ENCODE data around the gene EIF3D. TPM values are rescaled to one million over a fixed set of nuclear protein-coding genes. Genes with fewer than 3 reads are reported as not detected.

Gene EIF3D
- total and polyA plus RNA-seq, 2 donors = 190 to 227 TPM

DNA sequence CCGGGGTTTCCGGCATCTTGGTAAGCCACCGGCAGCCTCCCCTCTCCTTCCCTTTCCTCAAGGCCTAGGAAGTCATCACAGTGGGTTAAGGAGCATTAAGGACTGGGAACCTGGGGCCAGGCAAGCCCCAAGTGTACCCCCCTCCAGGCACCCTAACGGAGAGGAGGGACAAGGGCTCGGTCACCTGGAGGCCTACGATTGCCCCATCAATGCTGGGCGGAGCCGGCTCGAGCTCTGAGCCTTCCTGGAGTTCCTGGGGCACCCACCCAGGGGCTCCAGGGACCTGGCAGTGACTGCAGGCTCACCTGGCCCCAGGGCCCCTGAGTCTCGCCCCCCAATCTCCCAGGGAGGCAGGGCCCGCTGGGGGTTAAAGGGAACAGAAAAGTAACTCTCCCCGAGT lies 34.5 kb upstream of the EIF3D start:
- DNase-seq (ENCODE audit: extremely low spot score) = no peak
- Histone ChIP-seq H3K4me1 (ENCODE audit: insufficient read depth) (no peaks in the 10 kb centered on the region), H3K27ac (ENCODE audit: low read depth) (no peak overlapping the region)

DNA sequence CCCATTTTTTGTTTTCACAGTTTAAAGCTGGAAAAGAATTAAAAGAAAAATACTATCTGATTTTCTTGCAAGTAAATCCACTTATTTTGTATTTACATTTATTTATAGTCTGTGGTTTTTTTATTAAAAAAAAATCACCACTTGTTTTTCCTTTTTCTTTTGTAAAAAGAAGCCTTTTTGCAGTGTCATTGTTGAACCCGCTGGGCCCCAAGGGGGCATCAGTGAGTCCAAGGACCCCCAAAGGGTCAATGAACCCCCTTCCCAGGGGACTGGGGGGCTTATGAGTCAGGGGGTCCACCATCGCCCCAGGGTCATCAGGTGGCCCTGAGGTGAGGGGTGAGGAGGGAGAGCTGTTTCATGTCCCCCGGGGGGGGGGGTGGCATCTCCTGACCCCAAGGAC lies 34.0 kb upstream of the EIF3D start:
- Histone ChIP-seq H3K4me1 (ENCODE audit: insufficient read depth) (no peaks in the 10 kb centered on the region), H3K36me3 (ENCODE audit: insufficient read depth) (no peaks in the 10 kb centered on the region), H3K27ac (ENCODE audit: low read depth) (no peak overlapping the region), H3K4me3 (ENCODE audit: low read depth, low read length) (no peak overlapping the region)
- 67% methylated on average over 3 of the region's 3 CpGs for WGBS
- no peak for DNase-seq (ENCODE audit: extremely low spot score)

More for the DNA sequence above, 34.5 kb upstream of the EIF3D start:
- Histone ChIP-seq H3K4me3 (ENCODE audit: low read depth, low read length) (no peak overlapping the region), H3K36me3 (ENCODE audit: insufficient read depth) (no peaks in the 10 kb centered on the region)
- WGBS = 51% methylated on average over 12 of the region's 12 CpGs

DNA sequence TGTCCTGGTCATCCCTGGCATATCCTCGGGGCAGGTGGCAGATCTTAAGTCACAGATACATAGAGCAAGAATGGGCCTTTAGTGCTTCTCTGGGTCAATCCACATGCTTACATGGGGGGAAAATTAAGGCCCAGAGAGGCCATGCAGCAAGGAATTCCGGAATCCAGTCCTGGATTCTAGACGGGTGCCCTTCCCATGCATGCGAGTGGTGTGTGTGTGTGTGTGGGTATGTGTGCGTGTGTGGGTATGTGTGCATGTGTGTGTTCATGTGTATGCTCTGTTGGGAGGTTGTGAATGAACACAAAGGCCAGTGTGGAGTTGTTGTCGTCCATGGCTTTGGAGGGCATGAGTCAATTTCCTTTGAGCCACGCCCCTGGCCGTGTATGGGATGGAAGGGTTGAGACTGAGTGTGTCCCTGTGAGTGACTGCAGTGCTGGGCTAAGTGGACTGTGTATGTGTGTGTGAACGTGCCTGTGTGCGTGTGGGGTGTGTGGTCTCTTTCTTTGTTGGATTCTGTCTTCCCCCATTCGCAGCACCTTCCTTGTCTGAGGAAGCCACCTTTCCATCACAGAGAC lies 33.4 kb upstream of the EIF3D start:
- Histone ChIP-seq H3K4me3 (ENCODE audit: low read depth, low read length) (no peak overlapping the region), H3K27ac (ENCODE audit: low read depth) (no peak overlapping the region), H3K4me1 (ENCODE audit: insufficient read depth) (no peaks in the 10 kb centered on the region), H3K36me3 (ENCODE audit: insufficient read depth) (no peaks in the 10 kb centered on the region)
- WGBS = 63% methylated on average over 11 of the region's 11 CpGs
- no peak for DNase-seq (ENCODE audit: extremely low spot score)

DNA sequence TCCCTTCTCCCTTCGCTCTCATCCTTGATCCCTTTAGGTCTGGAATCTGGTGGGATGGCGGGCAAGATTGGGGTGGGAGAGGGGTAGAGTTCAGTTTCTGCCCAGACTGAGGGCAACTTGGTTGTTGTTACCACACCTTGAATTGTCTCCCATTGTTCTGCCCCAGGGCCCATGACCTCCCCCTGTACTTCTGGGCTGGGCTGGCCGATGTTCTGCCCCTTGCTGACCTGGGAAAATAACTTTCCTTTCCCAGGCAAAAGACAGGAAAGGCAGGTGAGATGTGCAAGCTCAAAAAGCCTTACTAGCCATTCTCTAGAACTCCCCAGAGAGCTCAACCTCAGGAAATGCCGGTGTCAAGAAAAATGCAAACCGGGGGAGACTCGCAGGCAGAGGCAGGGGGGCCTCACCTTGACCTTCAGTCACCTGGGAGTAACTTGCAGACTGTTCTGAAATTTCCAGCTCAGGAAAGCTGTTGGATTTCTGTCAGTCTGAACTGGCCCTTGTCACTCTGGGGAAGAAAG lies 32.4 kb upstream of the EIF3D start:
- H3K27ac ChIP-seq (ENCODE audit: low read depth) = no peak overlapping the region
- WGBS = 30% methylated on average over 6 of the region's 6 CpGs
- H3K4me1 ChIP-seq (ENCODE audit: insufficient read depth) = no peaks in the 10 kb centered on the region
- H3K36me3 ChIP-seq (ENCODE audit: insufficient read depth) = no peaks in the 10 kb centered on the region
- no peak overlapping the region for H3K4me3 ChIP-seq (ENCODE audit: low read depth, low read length)
- no peak for DNase-seq (ENCODE audit: extremely low spot score)

DNA sequence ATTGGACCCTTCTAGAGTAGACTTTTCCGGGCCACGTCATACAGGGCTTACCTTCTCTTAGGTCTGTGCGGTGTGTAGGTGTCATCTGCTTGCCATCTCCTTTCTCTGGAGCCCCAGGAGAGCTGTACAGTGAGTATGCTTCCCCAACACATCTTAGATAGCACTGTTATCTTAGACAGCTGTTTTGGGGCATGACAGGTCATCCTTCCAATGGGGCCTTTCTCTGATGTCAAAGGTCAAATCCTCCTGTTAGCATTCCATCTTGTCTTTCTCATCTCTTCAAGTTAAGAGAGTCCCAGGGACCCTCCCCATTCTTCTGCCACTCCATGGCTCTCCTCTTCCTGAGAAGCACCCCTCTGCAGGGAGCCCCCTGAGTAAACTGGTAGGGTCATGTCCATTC lies 31.0 kb upstream of the EIF3D start:
- Histone ChIP-seq H3K27ac (ENCODE audit: low read depth) (no peak overlapping the region), H3K36me3 (ENCODE audit: insufficient read depth) (no peaks in the 10 kb centered on the region), H3K4me3 (ENCODE audit: low read depth, low read length) (no peak overlapping the region), H3K4me1 (ENCODE audit: insufficient read depth) (no peaks in the 10 kb centered on the region)
- 89% methylated on average over 3 of the region's 3 CpGs for WGBS
- no peak for DNase-seq (ENCODE audit: extremely low spot score)

DNA sequence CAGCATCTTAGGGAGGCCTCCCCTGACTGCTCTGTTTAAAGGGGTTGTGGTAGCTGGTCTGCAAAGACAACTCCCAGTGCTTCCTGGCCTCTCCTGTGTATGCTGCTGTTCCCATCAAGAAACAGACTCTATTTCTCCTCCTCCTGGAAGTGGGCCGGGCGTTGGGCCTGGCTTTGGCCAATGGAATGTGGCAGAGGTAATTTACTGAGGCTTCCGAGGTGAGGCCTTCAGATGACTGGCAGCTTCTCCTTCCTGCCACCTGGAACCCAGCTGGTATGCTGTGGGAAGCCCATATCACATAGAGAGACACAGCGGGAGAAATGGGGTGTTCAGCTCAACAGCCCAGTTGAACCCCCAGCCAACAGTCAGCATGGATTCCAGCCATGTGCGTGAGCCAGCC lies 25.1 kb upstream of the EIF3D start:
- Histone ChIP-seq H3K4me1 (ENCODE audit: insufficient read depth) (no peaks in the 10 kb centered on the region), H3K27ac (ENCODE audit: low read depth) (no peak overlapping the region), H3K36me3 (ENCODE audit: insufficient read depth) (no peaks in the 10 kb centered on the region), H3K4me3 (ENCODE audit: low read depth, low read length) (no peak overlapping the region)
- DNase-seq (ENCODE audit: extremely low spot score) = no peak
- 55% methylated on average over 5 of the region's 5 CpGs for WGBS

DNA sequence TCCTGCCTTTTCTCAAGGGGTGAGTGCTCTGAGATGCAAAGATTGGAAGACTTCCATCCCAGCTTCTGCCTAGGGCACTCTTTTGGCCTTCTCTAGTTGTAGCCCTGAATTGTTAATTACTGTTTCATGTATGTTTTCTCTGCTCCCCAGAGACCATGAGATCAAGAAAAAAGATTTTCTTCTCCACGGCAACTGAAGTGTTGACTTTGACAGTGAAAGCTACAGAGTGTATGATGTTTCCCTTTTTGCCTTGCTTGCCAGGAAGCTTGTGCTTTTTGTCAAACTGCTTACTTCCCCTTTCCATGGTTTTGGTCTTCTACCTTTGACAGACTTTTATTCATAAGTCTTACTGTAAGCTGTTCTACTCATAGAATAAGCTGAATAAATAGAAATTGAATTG lies 23.3 kb upstream of the EIF3D start:
- DNase-seq (ENCODE audit: extremely low spot score) = no peak
- Histone ChIP-seq H3K36me3 (ENCODE audit: insufficient read depth) (no peaks in the 10 kb centered on the region), H3K4me1 (ENCODE audit: insufficient read depth) (no peaks in the 10 kb centered on the region), H3K4me3 (ENCODE audit: low read depth, low read length) (no peak overlapping the region), H3K27ac (ENCODE audit: low read depth) (no peak overlapping the region)
- 49% methylated on average over 1 of the region's 1 CpG for WGBS

DNA sequence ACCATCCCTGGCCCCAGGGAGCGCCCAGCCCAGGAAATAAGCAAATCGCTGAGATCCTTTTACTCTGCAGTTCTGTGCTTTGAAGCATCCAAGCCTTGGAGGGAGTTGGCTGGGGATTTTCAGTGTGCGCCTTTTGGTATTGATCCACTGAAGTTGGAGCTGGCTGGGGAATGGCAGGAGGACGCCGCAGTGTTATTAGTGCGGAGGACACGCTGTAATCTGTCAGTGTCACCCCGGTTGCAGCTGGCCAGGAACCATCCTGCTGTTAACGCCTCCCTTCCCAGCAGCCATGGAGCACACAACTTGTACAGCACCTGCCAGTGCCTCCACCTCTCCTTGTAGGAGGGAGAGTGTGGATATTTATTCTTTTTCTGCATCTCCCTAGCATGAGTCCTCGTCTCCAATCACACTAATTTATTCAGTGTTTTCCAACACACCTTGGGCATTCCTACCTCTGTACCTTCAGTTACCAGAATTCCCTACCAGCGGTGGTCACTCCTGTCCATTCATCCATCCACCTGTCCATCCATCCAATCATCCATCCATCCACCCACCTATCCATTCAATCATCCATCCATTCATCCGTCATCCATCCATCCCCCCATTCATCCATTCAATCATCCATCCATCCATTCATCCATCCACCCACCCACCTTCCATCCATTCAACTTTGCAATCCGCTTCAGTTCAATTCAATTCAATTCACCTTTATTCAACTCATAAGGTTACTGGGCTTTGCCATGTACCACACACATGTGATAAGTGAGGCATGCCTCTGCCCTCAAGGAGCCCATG lies 21.9 kb upstream of the EIF3D start:
- no peaks in the 10 kb centered on the region for H3K4me1 ChIP-seq (ENCODE audit: insufficient read depth)
- no peaks in the 10 kb centered on the region for H3K36me3 ChIP-seq (ENCODE audit: insufficient read depth)
- H3K27ac ChIP-seq (ENCODE audit: low read depth) = no peak overlapping the region
- 50% methylated on average over 13 of the region's 13 CpGs for WGBS
- DNase-seq (ENCODE audit: extremely low spot score) = no peak
- H3K4me3 ChIP-seq (ENCODE audit: low read depth, low read length) = no peak overlapping the region

DNA sequence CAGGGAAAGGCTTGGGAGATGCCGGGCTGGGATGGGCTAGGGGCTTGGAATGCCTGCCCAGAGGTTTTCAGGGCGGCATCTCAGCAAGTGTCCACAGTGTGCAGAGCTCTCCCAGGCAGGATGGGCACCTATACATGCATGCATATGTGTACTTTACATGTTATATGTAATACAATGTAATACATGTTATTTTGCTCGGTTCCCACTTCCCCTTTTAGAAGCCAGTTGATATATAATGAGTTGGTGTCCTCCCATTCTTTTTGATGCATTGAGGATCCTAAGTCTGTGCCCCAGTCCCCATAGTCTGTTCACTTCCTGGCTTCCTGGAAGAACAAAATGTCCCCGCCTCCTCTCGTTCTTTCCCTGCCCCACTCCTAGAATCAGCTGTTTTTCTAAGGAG lies 20.1 kb upstream of the EIF3D start:
- H3K4me1 ChIP-seq (ENCODE audit: insufficient read depth) = no peaks in the 10 kb centered on the region
- no peaks in the 10 kb centered on the region for H3K36me3 ChIP-seq (ENCODE audit: insufficient read depth)
- H3K4me3 ChIP-seq (ENCODE audit: low read depth, low read length) = no peak overlapping the region
- DNase-seq (ENCODE audit: extremely low spot score) = no peak
- 58% methylated on average over 5 of the region's 5 CpGs for WGBS
- no peak overlapping the region for H3K27ac ChIP-seq (ENCODE audit: low read depth)

DNA sequence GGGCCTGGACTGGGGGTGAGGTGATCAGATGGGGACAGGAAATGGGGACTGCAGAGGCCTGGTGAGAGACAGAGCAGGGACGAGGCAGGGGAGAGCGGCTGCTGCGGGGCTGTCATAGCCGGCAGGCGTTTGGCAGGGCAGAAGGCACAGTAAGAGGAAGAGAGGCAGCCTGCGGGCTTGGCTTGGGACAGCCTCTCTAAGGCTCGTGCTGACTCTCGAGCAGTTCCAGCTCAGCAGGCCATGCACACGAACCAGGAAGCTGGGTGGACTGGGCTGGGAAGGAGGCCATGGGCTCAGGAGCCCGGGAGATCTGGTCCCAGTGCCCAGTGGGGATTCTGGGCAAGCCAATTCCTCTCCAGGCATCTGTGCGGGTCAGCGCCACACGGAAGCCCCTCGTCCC lies 19.6 kb upstream of the EIF3D start:
- no peaks in the 10 kb centered on the region for H3K4me1 ChIP-seq (ENCODE audit: insufficient read depth)
- no peak overlapping the region for H3K27ac ChIP-seq (ENCODE audit: low read depth)
- H3K36me3 ChIP-seq (ENCODE audit: insufficient read depth) = no peaks in the 10 kb centered on the region
- DNase-seq (ENCODE audit: extremely low spot score) = no peak
- 40% methylated on average over 14 of the region's 14 CpGs for WGBS
- no peak overlapping the region for H3K4me3 ChIP-seq (ENCODE audit: low read depth, low read length)

DNA sequence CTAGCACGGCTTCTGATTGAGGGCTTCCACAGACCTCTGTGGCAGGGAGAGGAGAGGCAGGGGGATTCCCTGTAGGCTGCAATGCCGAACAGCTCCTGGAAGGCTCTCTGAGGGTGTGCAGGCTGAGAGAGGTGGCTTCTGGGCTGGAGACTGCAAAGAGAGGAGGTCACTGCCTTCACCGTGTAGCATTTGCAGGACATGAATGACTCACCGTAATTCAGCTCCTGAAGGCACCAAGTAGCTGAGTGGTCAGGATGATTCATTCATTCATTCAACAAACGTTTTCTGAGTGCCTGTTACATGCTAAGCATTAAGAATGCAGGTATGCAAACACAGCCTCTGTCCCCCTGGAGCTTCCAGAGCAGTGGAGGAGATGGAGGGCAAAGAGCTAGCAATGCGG lies 18.0 kb upstream of the EIF3D start:
- Histone ChIP-seq H3K36me3 (ENCODE audit: insufficient read depth) (no peaks in the 10 kb centered on the region), H3K4me3 (ENCODE audit: low read depth, low read length) (no peak overlapping the region), H3K27ac (ENCODE audit: low read depth) (no peak overlapping the region), H3K4me1 (ENCODE audit: insufficient read depth) (no peaks in the 10 kb centered on the region)
- 51% methylated on average over 6 of the region's 6 CpGs for WGBS
- no peak for DNase-seq (ENCODE audit: extremely low spot score)

DNA sequence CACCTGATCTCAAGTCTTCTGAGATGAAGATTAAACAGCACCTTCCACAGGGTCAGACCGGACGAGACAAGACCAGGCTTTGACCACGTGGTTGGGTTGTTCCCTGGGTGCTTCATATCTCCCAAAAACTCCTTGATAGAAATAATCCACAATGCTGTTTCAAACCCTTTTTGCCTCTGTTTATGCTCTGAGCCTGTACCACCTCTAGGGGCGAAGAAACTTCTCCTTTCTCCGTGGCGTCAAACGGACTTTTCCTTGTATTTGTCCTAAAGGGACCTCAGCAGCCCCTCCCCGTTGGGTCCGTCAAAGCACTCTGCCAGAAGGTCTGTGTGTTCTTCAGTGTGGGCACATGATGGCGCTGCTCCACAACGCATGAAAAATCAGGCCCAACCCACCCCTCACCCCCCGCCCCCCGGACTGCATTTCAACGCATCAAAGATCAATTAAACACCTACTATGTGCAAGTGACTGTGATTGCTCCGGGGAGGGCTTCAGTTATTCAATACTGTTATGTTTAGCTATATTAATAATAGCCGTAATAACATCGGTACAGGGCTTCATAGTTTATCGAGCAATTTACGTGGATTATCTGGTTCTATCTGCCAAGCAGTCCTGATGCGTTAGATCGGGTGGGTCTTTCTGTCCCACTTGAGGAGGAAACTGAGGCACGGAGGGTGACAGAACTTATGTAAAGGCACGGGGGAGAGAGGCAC lies 17.3 kb upstream of the EIF3D start:
- no peaks in the 10 kb centered on the region for H3K4me1 ChIP-seq (ENCODE audit: insufficient read depth)
- 23% methylated on average over 23 of the region's 23 CpGs for WGBS
- no peak overlapping the region for H3K4me3 ChIP-seq (ENCODE audit: low read depth, low read length)
- no peak overlapping the region for H3K27ac ChIP-seq (ENCODE audit: low read depth)
- no peaks in the 10 kb centered on the region for H3K36me3 ChIP-seq (ENCODE audit: insufficient read depth)
- DNase-seq (ENCODE audit: extremely low spot score) = no peak

DNA sequence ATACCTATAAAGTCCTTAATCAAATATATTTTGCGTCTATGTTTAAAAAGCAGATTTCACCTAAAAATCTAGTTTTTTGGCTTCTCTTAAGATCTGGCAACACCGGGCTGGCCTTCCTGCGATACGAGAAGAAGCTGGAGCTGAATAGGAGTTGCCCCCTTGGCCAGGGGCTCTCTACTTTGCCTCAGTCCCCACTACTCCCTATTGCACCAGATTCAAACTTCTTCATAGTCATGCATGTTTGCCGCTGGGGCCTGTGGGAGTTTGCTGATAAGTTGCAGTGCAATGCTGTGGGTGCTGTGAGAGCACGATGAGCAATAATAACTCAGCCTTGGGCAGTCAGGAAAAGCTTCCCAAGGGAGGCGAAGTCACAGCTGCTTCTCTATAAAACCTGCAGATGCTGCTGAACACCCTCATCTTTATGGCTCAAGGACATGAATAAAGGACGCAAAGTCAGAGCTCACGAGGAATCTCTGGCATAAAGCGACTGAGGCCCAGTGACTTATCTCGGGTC lies 15.2 kb upstream of the EIF3D start:
- no peaks in the 10 kb centered on the region for H3K36me3 ChIP-seq (ENCODE audit: insufficient read depth)
- no peak overlapping the region for H3K27ac ChIP-seq (ENCODE audit: low read depth)
- no peak overlapping the region for H3K4me3 ChIP-seq (ENCODE audit: low read depth, low read length)
- DNase-seq (ENCODE audit: extremely low spot score) = no peak
- WGBS = 88% methylated on average over 11 of the region's 11 CpGs
- no peaks in the 10 kb centered on the region for H3K4me1 ChIP-seq (ENCODE audit: insufficient read depth)

Data from urinary bladder (tissue), 4 donors.